GM06990 (cell line): ENCODE measurements around the gene GADD45B.
A peak's percentile ranks its signal among the peaks of the same experiment; 100 is the strongest.
"Not testable (repeated sequence)": the region's sequence is repeated elsewhere in the genome, so short reads cannot be mapped to it uniquely, and the experiment has no call there.

Experiments
- DNase-seq: peaks from one replicate; pipeline ENCODE4 v3.0.0-alpha.2; 2011; ENCODE audit not compliant: insufficient read length; ENCODE audit errors: extremely low read depth
- H3K27me3 ChIP-seq: replicated peaks from 2 replicates; pipeline ENCODE4 v1.6.0; 2011; ENCODE audit warnings: low read length; ENCODE audit not compliant: control insufficient read depth, insufficient read depth
- H3K36me3 ChIP-seq: 2 replicates; pipeline ENCODE4 v1.5.1; 2011; ENCODE audit warnings: low read length; ENCODE audit not compliant: control insufficient read depth, insufficient read depth
- H3K4me3 ChIP-seq: replicated peaks from 2 replicates; pipeline ENCODE4 v1.5.1; 2011; ENCODE audit warnings: low read depth, mild to moderate bottlenecking, control low read depth, low read length
- CTCF ChIP-seq: IDR thresholded peaks from 2 replicates; pipeline ENCODE4 v1.5.1; 2011; ENCODE audit warnings: low read length, control low read depth, mild to moderate bottlenecking, inconsistent platforms; ENCODE audit not compliant: insufficient read depth, poor library complexity, severe bottlenecking

Gene GADD45B

DNA sequence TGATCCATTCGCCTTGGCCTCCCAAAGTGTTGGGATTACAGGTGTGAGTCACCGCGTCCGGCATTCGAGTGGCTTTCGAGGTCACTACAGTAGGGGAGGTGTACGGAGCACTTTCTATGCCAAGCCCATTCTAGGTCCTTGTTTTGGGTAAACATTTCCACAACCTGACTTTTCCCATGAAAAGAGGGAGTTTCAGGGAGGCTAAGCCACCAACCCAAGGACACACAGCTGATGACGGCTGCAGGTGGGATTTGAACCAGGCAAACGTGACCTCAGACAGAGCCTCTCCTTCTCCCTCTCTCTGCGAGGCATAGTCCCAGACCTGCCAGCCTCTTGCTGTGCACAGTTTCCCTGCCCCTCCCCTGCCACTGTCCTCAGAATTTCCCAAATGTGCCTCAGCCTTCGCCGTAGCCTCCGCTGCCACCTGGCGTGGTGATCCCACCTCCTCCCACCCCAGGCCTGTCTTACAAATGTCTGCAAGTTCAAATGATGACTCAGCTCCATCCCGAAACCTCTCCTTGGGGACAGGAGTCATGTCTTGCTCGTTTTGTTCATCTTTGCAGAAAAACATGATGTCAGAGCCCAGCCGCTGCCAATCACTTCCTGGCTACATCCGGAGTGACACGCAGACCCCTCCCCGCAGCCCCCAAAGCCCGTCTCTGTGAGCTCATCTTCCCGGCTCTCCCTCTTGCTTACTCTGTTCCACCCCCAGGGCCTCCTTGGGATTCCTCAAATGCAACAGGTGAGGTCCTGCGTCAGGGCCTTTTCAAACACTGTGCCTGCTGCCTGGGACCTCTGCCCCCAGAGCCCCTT lies 6.6 kb upstream of the GADD45B start:
- DNase-seq: peak; percentile 74
- Histone ChIP-seq H3K27me3 (no peaks in the 10 kb centered on the region), H3K36me3 (no peaks in the 10 kb centered on the region), H3K4me3 (no peak overlapping the region)
- no peak for TF ChIP-seq CTCF

DNA sequence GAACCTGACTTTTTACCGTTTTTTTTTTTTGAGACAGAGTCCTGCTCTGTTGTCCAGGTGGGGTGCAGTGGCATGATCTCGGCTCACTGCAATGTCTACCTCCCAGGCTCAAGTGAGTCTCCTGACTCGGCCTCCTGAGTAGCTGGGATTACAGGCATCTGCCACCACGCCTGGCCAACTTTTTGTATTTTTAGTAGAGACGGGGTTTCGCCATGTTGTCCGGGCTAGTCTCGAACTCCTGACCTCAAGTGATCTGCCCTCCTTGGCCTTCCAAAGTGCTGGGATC lies 6.1 kb upstream of the GADD45B start:
- H3K27me3 ChIP-seq, H3K4me3 ChIP-seq, DNase-seq, H3K36me3 ChIP-seq: not testable (repeated sequence)

GRCh38 chr19:2474232-2475017 lies 1.5 kb upstream of the GADD45B start:
- H3K36me3 ChIP-seq: peaks cover 11% of the 10 kb centered on the region
- peak; percentile 90 for DNase-seq
- H3K27me3 ChIP-seq: no peaks in the 10 kb centered on the region
- peak overlapping the region; percentile 60 for H3K4me3 ChIP-seq
- peak; percentile 80 for TF ChIP-seq CTCF

- Histone ChIP-seq H3K4me3 (peak overlapping the region; percentile 60), H3K36me3 (peaks cover 11% of the 10 kb centered on the region), H3K27me3 (no peaks in the 10 kb centered on the region)
- DNase-seq: peak; percentile 83
- no peak for TF ChIP-seq CTCF
Measured at GRCh38 chr19:2475018-2475701, 767 bp upstream of the GADD45B start.

GRCh38 chr19:2476451-2477140 lies 669 bp downstream of the GADD45B start:
- no peak for TF ChIP-seq CTCF
- Histone ChIP-seq H3K4me3 (peak overlapping the region; percentile 92), H3K36me3 (peaks cover 11% of the 10 kb centered on the region), H3K27me3 (no peaks in the 10 kb centered on the region)
- DNase-seq: peak; percentile 78
